GM23338 (cell line): ENCODE data around the gene SLC8A1. TPM values are rescaled to one million over a fixed set of nuclear protein-coding genes. Genes with fewer than 3 reads are reported as not detected.

Experiments
- ATAC-seq: fragments of 200-7000 bp; cut with Tn5 transposase; 3 replicates; pipeline ENCODE4 v1.9.1; 2020
- DNase-seq: peaks from one replicate; pipeline ENCODE4 v3.0.0-alpha.2; 2015; ENCODE audit warnings: low spot score
- H2AFZ ChIP-seq: fragments of 200-600 bp; sonication (generic); 2 replicates; pipeline ENCODE4 v1.8.0; 2016; ENCODE audit warnings: antibody characterized with exemption, mild to moderate bottlenecking, moderate library complexity
- H3F3A ChIP-seq: fragments of 200-600 bp; sonication (generic); replicated peaks from 2 replicates; pipeline ENCODE4 v1.8.0; 2017; ENCODE audit warnings: antibody characterized with exemption, mixed run types, low read depth
- H3K27ac ChIP-seq: fragments of 200-600 bp; sonication (generic); 2 replicates; pipeline ENCODE4 v1.6.1; 2016; ENCODE audit warnings: low read depth
- H3K27me3 ChIP-seq: fragments of 200-600 bp; sonication (generic); 2 replicates; pipeline ENCODE4 v1.8.0; 2016; ENCODE audit warnings: mild to moderate bottlenecking, mixed run types, moderate library complexity; ENCODE audit not compliant: insufficient read depth
- H3K36me3 ChIP-seq: fragments of 200-600 bp; sonication (generic); 2 replicates; pipeline ENCODE4 v1.8.0; 2016; ENCODE audit warnings: mild to moderate bottlenecking; ENCODE audit not compliant: insufficient read depth
- H3K4me1 ChIP-seq: fragments of 200-600 bp; sonication (generic); 2 replicates; pipeline ENCODE4 v1.8.0; 2016; ENCODE audit warnings: mild to moderate bottlenecking, moderate library complexity; ENCODE audit not compliant: insufficient read depth
- H3K4me2 ChIP-seq: fragments of 200-600 bp; sonication (generic); 2 replicates; pipeline ENCODE4 v1.7.1; 2017; ENCODE audit warnings: mixed run types
- H3K4me3 ChIP-seq: fragments of 200-600 bp; sonication (generic); 2 replicates; pipeline ENCODE4 v1.6.1; 2016; ENCODE audit warnings: mixed run types
- H3K79me2 ChIP-seq: fragments of 200-600 bp; sonication (generic); replicated peaks from 2 replicates; pipeline ENCODE4 v1.8.0; 2017; ENCODE audit warnings: mild to moderate bottlenecking; ENCODE audit not compliant: insufficient read depth
- H3K9me2 ChIP-seq: fragments of 200-600 bp; sonication (generic); 2 replicates; pipeline ENCODE4 v1.8.0; 2017; ENCODE audit not compliant: insufficient read depth
- H4K20me1 ChIP-seq: fragments of 200-600 bp; sonication (generic); replicated peaks from 2 replicates; pipeline ENCODE4 v1.8.0; 2017; ENCODE audit warnings: mild to moderate bottlenecking; ENCODE audit not compliant: insufficient read depth
- H3K27ac Mint-ChIP-seq: 2 replicates; pipeline ENCODE4 v1.8.0; 2020; ENCODE audit warnings: inconsistent platforms, mild to moderate bottlenecking, moderate library complexity, mixed read lengths
- H3K27me3 Mint-ChIP-seq: 3 replicates; pipeline ENCODE4 v1.8.0; 2022; ENCODE audit warnings: low read depth, mild to moderate bottlenecking, moderate library complexity, mixed read lengths, inconsistent platforms; ENCODE audit not compliant: insufficient read depth, poor library complexity
- H3K36me3 Mint-ChIP-seq: 3 replicates; pipeline ENCODE4 v1.8.0; 2021; ENCODE audit warnings: low read depth, mild to moderate bottlenecking, inconsistent platforms, moderate library complexity, mixed read lengths
- H3K4me1 Mint-ChIP-seq: 3 replicates; pipeline ENCODE4 v1.8.0; 2020; ENCODE audit warnings: mild to moderate bottlenecking, inconsistent platforms, mixed read lengths
- H3K4me3 Mint-ChIP-seq: 3 replicates; pipeline ENCODE4 v1.8.0; 2021; ENCODE audit warnings: moderate library complexity, mild to moderate bottlenecking, inconsistent platforms, mixed read lengths
- H3K9me3 Mint-ChIP-seq: 3 replicates; pipeline ENCODE4 v1.8.0; 2020; ENCODE audit warnings: moderate library complexity, mild to moderate bottlenecking, inconsistent platforms, mixed read lengths
- CREB1 ChIP-seq: fragments of 250-450 bp; sonication (Bioruptor Pico); IDR thresholded peaks from 2 replicates; pipeline ENCODE4 v1.5.0; 2020; ENCODE audit warnings: low read depth, mild to moderate bottlenecking, moderate library complexity
- CTCF ChIP-seq, 2 experiments: fragments of 200-600 bp in 1 of 2; sonication (generic) in 1 of 2; conservative IDR thresholded peaks; 2 replicates each; pipeline versions ENCODE4 v1.5.1 to v1.6.1; 2016 to 2017; ENCODE audit warnings: antibody characterized with exemption in 2 of 2, low read depth in 2 of 2, mild to moderate bottlenecking in 2 of 2, moderate library complexity in 1 of 2
- ETS1 ChIP-seq: IDR thresholded peaks from 2 replicates; pipeline ENCODE4 v1.6.1; 2016; ENCODE audit warnings: antibody characterized with exemption
- EZH2 ChIP-seq: fragments of 200-600 bp; sonication (generic); IDR thresholded peaks from one replicate; pipeline ENCODE4 v1.8.0; 2017; ENCODE audit warnings: antibody characterized with exemption, mild to moderate bottlenecking, low read depth; ENCODE audit not compliant: unreplicated experiment
- EZH2phosphoT487 ChIP-seq: fragments of 200-600 bp; sonication (generic); IDR thresholded peaks from one replicate; pipeline ENCODE4 v1.8.1; 2018; ENCODE audit warnings: antibody characterized with exemption; ENCODE audit not compliant: unreplicated experiment
- JUNB ChIP-seq: IDR thresholded peaks from one replicate; pipeline ENCODE4 v1.6.1; 2016; ENCODE audit warnings: antibody characterized with exemption; ENCODE audit not compliant: unreplicated experiment
- NANOG ChIP-seq: IDR thresholded peaks from 2 replicates; pipeline ENCODE4 v1.6.1; 2016; ENCODE audit warnings: antibody characterized with exemption, borderline replicate concordance
- REST ChIP-seq: IDR thresholded peaks from one replicate; pipeline ENCODE4 v1.6.1; 2018; ENCODE audit warnings: antibody characterized with exemption; ENCODE audit not compliant: unreplicated experiment
- STAT1 ChIP-seq: IDR thresholded peaks from one replicate; pipeline ENCODE4 v1.6.1; 2016; ENCODE audit warnings: antibody characterized with exemption; ENCODE audit not compliant: unreplicated experiment
- ZNF114 ChIP-seq: fragments of 250-450 bp; sonication (Bioruptor Pico); IDR thresholded peaks from 2 replicates; pipeline ENCODE4 v1.5.0; 2020; ENCODE audit warnings: mild to moderate bottlenecking, moderate library complexity
- ZNF331 ChIP-seq: fragments of 250-450 bp; sonication (Bioruptor Pico); IDR thresholded peaks from 2 replicates; pipeline ENCODE4 v1.5.0; 2020; ENCODE audit warnings: low read depth, mild to moderate bottlenecking, moderate library complexity
- long read RNA-seq: library from polyadenylated mRNA; unstranded; transcript quantifications from one replicate; pipeline ENCODE4 v2.0.0, GENCODE V29; 2020; ENCODE audit not compliant: unreplicated experiment
- polyA plus RNA-seq: library from polyadenylated mRNA; unstranded; fragments of >200 nt; fragmentation: Nextera tagmentation; extraction: Ambion mirVana; gene quantifications from 2 replicates; pipeline ENCODE4 v1.2.1, GENCODE V29; 2016
- total RNA-seq: library from RNA; depleted of rRNA; stranded (reverse); fragments of >200 nt; shearing (Covaris generic); gene quantifications from 2 replicates; pipeline ENCODE4 v1.2.3, GENCODE V29; 2014; rRNA removed

The SLC8A1 gene
- total RNA-seq: 2.5 and 3.3 TPM in 2 replicates
- 2.3 and 2.5 TPM in 2 replicates for polyA plus RNA-seq
- long read RNA-seq: 0 reads

GRCh38 chr2:40451918-40452605 lies at the start of gene SLC8A1:
SLC8A1 (minus strand) TSS chr2:40452090.
- TF ChIP-seq EZH2 (peak; percentile 54), REST (no peak)
- Histone ChIP-seq H3F3A (peaks cover 5% of the 10 kb centered on the region; the same call in 1 of the 2 replicates), H3K9me2 (no peaks in the 10 kb centered on the region), H3K36me3 (no peaks in the 10 kb centered on the region), H3K27me3 (peaks cover 44% of the 10 kb centered on the region), H4K20me1 (no peaks in the 10 kb centered on the region), H3K4me3 (peak within 1 kb of the TSS; percentile 77), H3K4me2 (peak within 1 kb of the TSS; percentile 93), H3K27ac (no peak within 1 kb of the TSS), H3K79me2 (no peaks in the 10 kb centered on the region), H3K4me1 (peaks cover 46% of the 10 kb centered on the region), H2AFZ (peak within 1 kb of the TSS; percentile 98)
- peaks cover 35% of the 10 kb centered on the region for H3K27me3 Mint-ChIP-seq
- H3K4me3 Mint-ChIP-seq: peak within 1 kb of the TSS; percentile 92
- DNase-seq (peak; percentile 67), ATAC-seq (peak; percentile 56)
- H3K9me3 Mint-ChIP-seq: no peaks in the 10 kb centered on the region; the same call in 2 of the 3 replicates
- peaks cover 37% of the 10 kb centered on the region for H3K4me1 Mint-ChIP-seq
- H3K27ac Mint-ChIP-seq: no peak within 1 kb of the TSS
- no peaks in the 10 kb centered on the region; the same call in 2 of the 3 replicates for H3K36me3 Mint-ChIP-seq

GRCh38 chr2:40499437-40499836 lies 47.5 kb upstream of the SLC8A1 start:
- H2AFZ ChIP-seq: no peak overlapping the region
- Mint-ChIP-seq H3K9me3 (no peaks in the 10 kb centered on the region), H3K27me3 (no peaks in the 10 kb centered on the region), H3K4me1 (no peaks in the 10 kb centered on the region; the same call in 2 of the 3 replicates), H3K36me3 (no peaks in the 10 kb centered on the region), H3K4me3 (no peak overlapping the region), H3K27ac (no peak overlapping the region)
- no peaks in the 10 kb centered on the region for H3K36me3 ChIP-seq
- DNase-seq (no peak), ATAC-seq (no peak)
- no peaks in the 10 kb centered on the region for H3K27me3 ChIP-seq
- H3K4me2 ChIP-seq: no peak overlapping the region
- H3K79me2 ChIP-seq: no peaks in the 10 kb centered on the region
- H3K4me1 ChIP-seq: no peaks in the 10 kb centered on the region
- H3F3A ChIP-seq: no peaks in the 10 kb centered on the region
- H3K27ac ChIP-seq: no peak overlapping the region
- H3K9me2 ChIP-seq: no peaks in the 10 kb centered on the region
- no peak overlapping the region for H3K4me3 ChIP-seq
- H4K20me1 ChIP-seq: no peaks in the 10 kb centered on the region
- TF ChIP-seq CREB1 (CRISPR knock-in tag): no peak
- TF ChIP-seq CTCF (conservative IDR thresholded peaks at IDR 0.05; ENCODE audit: low read depth in 2 of 2): no peak
- TF ChIP-seq ZNF114 (CRISPR knock-in tag): no peak
- no peak for TF ChIP-seq ZNF331 (CRISPR knock-in tag)
- no peak for TF ChIP-seq EZH2
- no peak for TF ChIP-seq JUNB
- no peak for TF ChIP-seq STAT1
- no peak for TF ChIP-seq REST
- no peak for TF ChIP-seq NANOG
- TF ChIP-seq ETS1: no peak
- no peak for TF ChIP-seq EZH2phosphoT487
